T47D (cell line): ENCODE data around the gene NAV3.
"Not testable (repeated sequence)": the region's sequence is repeated elsewhere in the genome, so short reads cannot be mapped to it uniquely, and the experiment has no call there.

Experiments used
- DNase-seq, 2 experiments: peaks; one replicate each; pipeline versions ENCODE4 v3.0.0 to v3.0.0-alpha.2; 2011 to 2012; ENCODE audit warnings: low read depth in 1 of 2, low spot score in 1 of 2
- JUND ChIP-seq: IDR thresholded peaks from 2 replicates; pipeline ENCODE4 v1.6.1; 2012; ENCODE audit warnings: low read depth
- in situ Hi-C: cut with HindIII; loops from 2 replicates; pipeline ENCODE4 v1.10.0; 2016; ENCODE audit warnings: low sequenced_read_pairs, low pct_unique_long_range_greater_than_20kb

Gene NAV3

DNA sequence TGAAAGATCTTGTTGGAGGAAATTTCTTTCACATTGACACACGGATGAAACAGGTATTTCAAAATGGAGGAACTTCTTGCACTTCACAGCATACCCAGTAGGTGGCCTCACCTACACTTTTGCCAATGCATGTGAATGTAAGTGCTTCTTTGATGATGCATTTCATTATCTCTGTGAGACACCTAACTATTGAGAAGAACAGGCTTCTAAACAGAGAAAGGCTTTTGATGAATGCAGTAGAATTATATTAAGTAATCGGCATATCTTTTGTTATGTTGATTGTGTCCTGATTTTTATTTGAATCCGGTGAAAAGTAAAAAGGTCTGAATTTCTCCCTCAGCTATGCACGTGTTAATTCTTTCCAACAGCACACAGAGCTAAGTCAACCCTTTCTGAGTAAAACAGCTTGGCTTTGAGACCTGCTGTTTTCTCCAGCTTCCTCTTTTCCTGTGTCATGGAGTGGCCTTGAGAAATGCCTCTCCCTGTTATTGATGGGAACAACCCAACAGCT lies 399.0 kb downstream of the NAV3 start:
- peak in 1 of 2 experiments; percentile 60 for DNase-seq
- in situ Hi-C loops, result no loop called here
- TF ChIP-seq JUND, result no peak

DNA sequence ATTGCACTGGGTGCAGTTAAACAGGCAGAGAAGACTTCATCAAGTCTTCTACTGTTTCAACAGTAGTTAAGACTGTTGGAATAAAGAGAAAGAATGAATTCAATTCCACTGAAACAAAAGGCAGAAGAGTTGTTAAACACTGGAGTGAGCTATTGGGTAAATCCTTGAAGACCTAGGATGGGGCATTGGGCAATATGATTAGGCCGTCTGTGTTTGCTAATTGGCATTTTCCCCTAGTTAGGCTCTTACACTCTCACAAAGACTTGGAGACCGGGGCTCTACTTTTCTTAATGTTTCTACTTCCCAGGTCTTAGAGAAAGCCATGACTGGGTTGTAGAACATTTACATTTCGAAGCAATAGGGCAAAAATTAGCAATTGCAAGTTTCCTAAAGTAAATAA lies 402.1 kb downstream of the NAV3 start:
- no peak for DNase-seq
- in situ Hi-C loops, result no loop called here
- no peak for TF ChIP-seq JUND

DNA sequence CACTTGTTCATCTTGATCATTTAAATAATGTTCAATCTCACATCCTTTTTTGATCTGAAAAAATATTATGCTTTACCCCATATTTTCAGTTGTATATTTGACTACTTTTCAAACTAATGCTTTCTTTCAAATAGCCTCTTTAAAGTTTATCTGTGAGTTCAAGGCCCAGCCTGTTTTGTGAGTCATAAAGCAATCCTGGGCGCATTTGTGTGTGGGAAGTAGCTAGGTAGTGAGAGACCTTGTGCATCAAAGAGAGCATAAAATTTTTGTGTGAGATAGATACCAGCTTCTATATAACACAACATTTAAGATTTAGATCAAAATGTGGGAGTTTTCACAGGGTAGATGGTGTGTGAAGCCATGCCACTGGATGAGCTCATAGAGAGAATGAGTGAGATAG lies 405.6 kb downstream of the NAV3 start:
- TF ChIP-seq JUND, result no peak
- in situ Hi-C loops, result no loop called here
- DNase-seq, result no peak

DNA sequence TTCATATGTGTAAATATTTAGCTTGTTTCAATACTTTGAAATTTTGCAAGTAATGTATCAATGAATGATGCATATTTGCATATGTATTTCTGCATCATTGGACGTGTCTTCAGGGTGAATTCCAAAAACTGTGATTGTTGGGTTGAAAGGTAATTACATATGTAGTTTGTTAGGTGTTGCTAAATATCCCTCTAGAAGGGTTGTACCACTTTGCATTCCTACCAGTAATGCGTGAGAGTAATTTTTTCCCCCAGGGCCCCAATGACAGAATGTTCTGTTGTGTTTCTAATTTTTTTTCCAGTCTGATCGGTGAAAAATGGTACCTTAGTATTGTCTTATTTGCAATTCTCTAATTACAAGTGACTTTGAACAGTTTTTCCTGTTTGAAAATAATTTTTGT lies 408.9 kb downstream of the NAV3 start:
- no peak for TF ChIP-seq JUND
- DNase-seq, result no peak
- in situ Hi-C loops, result no loop called here

DNA sequence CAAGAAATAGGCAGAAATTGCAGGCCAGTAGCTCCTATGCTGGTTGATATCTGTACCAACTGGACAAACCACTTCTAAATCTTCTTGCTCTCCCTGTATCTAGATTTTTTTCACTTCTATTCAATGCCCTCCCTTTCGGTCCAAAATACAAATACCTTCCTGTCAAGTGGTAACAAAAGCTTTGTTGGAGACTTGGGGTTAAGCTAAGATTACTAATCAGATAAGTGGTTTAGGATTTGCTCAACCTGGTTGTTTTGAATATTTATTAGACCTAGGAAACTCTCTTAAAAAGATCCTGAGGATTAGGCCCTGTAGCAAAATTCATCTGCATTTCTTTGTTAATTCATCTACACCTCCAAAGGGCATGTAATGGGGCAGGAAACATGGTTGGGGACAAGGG lies 410.1 kb downstream of the NAV3 start:
- in situ Hi-C loops, result no loop called here
- no peak for TF ChIP-seq JUND
- DNase-seq, result peak in 1 of 2 experiments; percentile 13

DNA sequence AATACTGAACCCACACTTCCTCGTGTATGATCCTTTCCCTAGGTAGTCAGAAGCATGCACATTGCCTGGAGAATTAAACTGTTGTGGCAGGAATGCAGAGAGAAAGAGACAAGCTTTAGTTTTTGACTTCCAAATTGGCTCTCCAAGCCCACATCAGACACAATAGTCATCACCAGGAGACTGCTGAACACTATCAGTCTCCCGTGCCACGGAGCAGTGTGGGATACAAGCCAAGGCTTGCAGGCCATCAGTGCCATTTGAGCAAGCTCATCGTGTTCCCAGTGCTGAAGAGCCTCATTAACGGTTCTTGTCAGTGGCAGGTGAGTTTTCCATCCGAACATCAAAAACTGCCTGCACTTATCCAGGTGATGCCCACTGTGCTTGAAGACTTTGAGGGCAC lies 410.8 kb downstream of the NAV3 start:
- no peak for TF ChIP-seq JUND
- DNase-seq, result no peak
- in situ Hi-C loops, result no loop called here

DNA sequence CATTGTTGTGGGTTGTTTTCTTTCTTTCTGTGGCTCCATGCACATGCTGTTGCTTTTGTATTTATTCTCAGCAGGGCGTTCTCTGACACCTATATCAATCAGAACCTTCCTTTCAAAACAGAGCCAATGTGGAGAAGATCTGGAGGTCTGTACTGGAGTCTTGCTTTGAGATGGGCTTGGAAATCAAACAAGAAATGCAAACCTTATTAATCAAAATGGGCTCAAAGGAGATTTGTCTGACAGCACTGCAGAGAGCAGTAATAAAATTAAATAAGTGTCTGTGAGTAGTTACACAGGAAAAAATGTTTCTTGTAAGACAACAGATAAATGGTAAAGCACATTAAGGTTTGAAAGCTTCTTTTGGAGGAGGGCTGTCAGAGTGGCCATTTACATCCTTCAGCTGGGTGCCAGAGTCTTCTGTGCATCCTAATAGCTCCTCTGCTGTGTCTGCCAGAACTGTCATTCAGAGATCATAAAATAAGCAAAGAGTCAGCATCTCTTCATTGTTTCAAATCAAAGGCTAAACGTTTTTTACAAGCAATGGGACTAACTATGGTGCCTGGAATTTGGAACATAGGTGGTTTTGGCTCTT lies 414.3 kb downstream of the NAV3 start:
- no peak for TF ChIP-seq JUND
- in situ Hi-C loops, result no loop called here

DNA sequence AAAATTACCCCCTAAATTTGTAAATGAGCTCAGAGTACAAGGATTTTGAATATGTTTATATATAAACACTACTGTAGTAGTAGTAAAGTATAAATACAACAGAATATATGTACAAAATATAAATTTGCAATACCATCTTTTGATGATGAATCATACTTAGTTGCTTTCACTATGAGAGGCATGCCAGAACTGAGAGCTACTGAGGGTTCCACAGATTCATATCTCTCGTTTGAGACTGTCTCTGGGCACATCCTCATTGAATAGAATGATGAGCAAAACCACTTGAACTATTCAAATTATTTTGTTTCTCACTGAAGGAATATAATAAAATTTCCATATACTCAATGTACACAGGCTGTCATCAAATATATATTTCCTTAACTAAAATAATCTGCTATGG lies 417.6 kb downstream of the NAV3 start:
- no peak for TF ChIP-seq JUND
- DNase-seq, result no peak
- in situ Hi-C loops, result no loop called here

More for the DNA sequence above, 414.3 kb downstream of the NAV3 start:
- no peak for DNase-seq

DNA sequence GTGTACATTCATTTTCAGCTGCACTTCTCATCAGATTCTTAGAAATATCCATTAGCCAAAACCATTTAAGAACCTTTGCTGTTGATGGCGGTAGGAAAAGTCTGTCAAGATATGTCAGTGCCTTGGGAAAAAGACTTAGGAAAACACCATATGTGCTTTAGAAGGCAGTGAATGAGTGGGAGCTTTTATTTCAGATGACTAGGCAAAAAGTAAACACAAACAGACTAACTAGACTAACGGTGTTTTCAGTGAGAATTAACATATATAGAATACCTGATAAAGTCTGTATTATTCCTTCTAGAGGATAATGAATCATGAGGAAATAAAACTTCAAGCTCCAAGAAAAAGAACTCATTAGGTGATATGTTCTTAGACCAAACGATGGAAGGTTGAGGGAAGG lies 418.9 kb downstream of the NAV3 start:
- DNase-seq, result no peak
- no peak for TF ChIP-seq JUND
- in situ Hi-C loops, result no loop called here

DNA sequence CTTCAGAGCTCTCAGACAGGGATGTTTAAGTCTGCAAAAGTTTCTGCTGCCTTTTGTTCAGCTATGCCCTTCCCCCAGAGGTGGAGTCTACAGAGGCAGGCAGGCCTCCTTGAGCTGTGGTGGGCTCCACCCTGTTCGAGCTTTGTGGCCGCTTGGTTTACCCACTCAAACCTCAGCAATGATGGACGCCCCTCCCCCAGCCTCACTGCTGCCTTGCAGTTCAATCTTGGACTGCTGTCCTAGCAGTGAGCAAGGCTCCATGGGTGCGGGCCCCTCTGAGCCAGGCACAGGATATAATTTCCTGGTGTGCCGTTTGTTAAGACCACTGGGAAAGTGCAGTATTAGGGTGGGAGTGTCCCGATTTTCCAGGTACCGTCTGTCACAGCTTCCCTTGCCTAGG lies 427.0 kb downstream of the NAV3 start:
- DNase-seq, in situ Hi-C loops: not testable (repeated sequence)

DNA sequence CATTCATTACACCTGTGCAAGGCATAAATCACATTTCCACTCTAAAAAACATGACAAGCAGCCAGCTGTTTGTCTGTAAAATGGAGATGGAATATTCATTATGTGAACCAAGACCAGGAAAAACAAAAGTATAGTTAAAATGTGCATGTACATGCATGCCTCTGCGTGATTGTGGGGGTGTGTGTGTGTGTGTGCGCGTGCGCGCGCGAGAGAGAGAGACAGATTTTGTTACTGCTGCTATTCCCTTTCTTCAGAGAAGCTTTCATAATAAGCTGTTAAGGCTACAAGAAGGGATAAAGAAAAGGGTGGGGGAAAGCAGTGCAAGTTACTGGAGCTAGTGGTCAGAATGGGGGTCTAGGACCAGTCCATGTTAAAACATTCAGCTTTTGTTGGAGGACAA lies 430.3 kb downstream of the NAV3 start:
- TF ChIP-seq JUND, result no peak
- no peak for DNase-seq
- in situ Hi-C loops, result no loop called here

DNA sequence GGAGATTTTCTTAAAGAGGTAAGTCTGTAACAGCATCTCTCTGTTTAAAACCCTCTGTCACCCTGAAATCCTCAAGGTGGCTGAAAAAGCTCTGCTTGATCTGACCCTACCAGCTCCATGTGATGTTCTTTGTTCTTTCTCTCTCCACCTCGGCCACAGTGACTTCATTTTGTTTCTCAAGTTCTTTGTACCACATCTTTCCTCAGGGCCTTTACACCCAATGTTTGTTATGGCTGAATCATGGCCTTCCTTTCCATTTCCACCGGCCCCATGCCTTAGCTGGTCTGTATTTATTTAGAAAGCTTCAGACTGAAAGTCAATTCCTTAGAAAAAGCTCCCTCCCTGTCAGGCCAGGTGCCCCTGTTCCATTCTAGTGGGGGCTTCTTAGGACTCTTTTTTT lies 431.2 kb downstream of the NAV3 start:
- in situ Hi-C loops, result no loop called here
- no peak for TF ChIP-seq JUND
- no peak for DNase-seq
